NCI-H2107 treated with DMSO at 0.1 percent for 48 hours (cell line): ENCODE results near the gene ZNF562.
"Not testable (repeated sequence)": the region's sequence is repeated elsewhere in the genome, so short reads cannot be mapped to it uniquely, and the experiment has no call there.

Experiments used
- DNase-seq: peaks from one replicate; lab custom pipeline; 2025; ENCODE audit not compliant: unreplicated experiment; lab: John Stamatoyannopoulos, UW

ZNF562 gene

DNA sequence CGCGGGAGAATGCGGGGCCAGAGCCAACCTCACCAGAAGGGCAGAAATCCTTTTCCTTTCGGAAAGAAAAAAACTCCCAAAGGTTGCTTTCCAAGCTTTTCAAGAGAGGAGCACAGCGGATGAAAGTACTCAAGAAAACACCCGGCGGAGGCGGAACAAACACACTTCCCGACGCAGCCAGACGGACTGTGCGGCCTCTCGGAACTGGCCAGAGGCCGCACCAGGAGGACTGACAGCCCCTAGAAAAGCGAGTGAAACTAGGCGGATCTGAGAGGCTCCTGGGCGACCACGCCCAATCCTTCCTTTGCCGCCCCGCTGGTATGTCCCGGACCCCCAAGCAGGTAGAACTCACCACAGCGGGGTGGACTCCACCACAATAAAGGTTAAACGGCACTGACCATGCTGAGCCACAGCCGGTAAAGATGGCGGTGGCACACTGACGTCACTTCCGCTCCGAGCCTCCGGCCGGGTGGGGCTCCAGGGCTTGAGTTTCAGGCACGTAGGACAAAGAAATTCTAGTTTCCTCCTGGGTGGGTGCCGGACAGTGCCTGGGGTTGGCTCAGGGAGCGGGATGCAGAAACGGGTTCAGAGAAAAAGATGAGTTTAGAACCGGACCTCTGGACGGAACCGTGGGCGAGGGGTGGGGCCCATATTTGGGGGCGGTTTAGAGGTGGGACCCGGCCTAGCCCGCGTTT, at the start of gene ZNF562:
Gene ZNF562 (minus strand): TSS at position 438 of the 695 bp plus-strand sequence. CDS start 14,356 bp downstream, outside the sequence.
- DNase-seq = peak; percentile 66

DNA sequence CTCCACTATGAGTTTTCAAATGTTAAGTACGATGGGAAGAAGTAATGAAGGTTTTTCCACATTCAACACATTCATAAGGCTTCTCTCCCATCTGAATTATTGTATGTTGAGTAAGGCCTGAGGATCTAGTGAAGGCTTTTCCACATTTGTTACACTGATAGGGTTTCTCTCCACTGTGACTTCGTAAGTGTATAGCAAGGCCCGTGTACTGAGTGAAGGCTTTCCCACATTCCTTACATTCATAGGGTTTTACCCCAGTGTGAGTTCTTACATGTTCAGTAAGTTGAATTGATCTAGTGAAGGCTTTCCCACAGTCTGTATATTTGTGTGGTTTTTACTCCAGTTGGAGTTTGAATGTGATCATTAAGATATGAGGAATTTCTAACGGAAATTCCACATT, 49.3 kb upstream of the ZNF562 start:
- no peak for DNase-seq

DNA sequence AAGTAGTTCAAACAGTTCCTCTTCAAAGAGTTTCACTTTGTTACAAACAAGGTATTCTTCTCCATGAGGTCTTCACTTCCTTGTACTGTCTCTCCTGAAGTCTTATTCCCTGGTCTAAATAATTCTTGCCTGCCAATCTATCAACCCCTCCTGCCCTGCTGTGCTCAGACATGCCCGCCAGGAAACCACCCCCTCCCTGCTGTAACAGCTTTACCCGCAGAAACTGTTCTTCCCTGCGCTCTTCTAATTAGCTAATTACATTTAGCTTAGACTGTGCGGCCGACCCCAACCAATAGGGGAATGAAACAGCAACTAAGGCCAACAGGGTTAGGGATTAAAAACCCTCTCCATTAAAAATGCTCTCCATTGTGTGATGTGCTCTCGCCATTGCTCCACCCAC, 47.0 kb upstream of the ZNF562 start:
- DNase-seq = peak; percentile 0

DNA sequence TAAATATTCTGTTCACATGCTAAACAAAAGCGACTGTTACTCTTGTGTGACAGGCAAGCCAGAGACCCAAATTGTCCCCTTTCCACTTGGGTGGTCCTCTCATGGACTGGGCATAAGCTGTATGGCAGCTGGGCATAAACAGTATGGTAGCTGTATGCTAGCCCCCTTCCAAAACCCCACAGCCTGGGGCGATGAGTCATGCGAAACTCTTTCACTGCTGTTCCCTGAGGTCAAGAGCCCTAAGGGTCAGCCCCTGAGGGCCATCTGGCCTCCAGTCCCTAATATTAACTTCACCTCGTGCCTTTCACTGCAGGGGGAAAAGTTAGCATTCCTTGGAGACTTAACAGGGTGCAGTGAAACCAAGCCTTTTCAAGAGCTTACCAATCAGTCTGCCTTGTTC, 45.6 kb upstream of the ZNF562 start:
- DNase-seq = no peak

DNA sequence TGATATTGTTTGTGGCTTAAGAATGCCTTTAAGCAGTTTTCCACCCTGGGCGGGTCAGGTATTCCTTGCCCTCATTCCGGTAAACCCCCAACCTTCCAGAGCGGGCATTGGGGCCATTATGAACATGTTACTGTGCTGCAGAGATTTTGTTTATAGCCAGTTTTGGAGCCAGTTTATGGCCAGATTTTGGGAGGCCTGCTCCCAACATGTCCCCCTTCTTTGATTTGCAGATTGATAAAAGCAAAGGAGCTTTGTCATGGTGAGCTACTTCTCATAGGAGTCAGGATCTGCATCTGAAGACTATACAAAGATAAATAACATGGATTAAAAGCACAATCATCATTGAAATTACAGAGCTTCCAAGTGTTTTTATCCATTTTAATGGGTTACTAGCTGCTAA, 36.9 kb upstream of the ZNF562 start:
- no peak for DNase-seq

DNA sequence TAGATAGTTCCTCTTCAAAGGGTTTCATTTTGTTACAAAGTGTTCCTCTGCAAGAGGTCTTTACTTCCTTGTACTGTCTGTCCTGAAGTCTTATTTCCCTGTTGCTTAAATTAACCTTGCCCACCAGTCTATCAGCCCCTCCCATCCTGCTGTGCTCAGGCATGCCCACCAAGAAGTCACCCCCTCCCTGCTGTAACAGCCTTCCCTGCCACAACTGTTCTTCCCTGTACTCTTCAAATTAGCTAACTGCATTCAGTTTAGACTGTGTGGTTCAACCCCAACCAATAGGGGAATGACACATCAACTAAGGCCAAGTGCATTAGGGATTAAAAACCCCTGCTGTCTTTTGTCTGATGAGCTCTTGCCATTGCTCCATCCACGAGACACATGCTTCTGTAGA, 34.4 kb upstream of the ZNF562 start:
- no peak for DNase-seq

DNA sequence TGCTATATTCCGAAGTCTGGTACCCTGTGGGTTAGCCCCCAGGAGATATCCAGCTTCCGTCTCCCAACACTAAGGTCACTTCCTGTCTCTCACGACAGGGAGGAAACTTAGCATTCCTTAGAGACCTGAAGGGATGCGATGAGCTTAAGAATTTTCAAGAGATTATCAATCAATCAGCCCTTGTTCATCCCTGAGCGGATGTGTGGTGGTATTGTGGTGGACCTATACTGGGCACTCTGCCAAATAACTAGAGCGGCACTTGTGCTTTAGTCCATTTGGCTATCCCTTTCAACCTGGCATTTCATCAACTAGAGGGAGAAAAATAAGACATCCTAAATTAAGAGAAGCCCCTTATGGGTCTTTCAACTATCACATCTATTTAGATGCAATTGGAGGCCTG, 30.9 kb upstream of the ZNF562 start:
- DNase-seq = no peak

DNA sequence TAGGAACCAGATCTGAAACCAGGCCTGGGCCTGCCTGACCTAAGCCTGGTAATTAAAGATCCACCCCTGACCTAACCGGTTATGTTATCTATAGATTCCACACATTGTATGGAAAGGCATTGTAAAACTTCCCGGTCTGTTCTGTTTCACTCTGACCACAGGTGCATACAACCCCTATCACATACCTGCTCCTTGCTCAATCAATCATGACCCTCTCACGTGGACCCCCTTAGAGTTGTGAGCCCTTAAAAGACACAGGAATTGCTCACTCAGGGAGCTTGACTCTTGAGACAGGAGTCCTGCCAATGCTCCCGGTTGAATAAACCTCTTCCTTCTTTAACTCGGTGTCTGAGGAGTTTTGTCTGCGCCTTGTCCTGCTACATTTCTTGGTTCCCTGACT, 27.3 kb upstream of the ZNF562 start:
- no peak for DNase-seq

DNA sequence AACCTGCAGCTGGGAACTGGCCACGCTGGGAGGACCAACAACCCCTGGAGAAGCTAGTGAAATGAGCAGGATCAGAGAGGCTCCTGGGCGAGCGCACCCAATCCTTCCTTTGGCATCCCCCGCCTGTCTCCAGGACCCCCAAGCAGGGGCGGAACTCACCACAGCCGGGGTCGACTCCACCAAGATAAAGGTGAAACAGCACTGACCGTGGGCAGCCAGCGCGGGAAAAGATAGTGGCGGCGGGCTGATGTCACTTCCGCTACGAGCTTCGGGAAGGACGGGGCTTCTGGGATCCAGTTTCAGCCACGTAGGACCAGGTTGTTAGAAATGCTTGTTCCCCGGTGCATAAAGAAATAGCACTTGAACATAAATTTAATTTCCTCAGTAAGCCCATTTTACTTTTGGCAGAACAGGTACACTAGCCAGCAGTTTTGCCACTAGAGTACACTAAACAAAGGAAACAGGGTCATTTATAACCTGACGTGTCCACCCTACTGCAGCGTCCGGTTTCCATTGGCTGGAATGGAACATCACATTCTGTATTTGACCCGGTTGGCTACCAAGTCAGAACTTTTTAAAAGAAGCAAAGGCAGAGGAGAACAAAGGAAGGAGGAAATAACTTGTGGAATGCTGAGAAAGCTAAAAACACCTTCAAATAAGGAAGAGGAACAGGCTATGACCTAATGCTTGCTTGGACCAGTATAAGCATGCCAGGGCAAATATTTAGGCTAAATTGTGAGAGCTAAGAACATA, 25.5 kb upstream of the ZNF562 start:
- DNase-seq = no peak

DNA sequence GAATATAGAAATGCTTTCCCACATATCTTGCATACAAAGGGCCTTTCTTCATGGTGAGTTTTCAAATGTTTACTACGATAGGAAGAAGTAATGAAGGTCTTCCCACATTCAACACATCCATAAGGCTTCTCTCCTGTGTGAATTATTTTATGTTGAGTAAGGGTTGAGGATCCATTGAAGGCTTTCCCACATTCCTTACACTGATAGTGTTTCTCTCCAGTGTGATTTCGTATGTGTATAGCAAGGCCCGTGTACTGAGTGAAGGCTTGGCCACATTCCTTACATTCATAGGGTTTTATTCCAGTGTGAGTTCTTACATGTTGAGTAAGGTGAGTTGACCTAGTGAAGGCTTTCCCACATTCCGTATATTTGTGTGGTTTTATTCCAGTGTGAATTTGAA, 15.4 kb upstream of the ZNF562 start:
- not testable (repeated sequence) for DNase-seq

DNA sequence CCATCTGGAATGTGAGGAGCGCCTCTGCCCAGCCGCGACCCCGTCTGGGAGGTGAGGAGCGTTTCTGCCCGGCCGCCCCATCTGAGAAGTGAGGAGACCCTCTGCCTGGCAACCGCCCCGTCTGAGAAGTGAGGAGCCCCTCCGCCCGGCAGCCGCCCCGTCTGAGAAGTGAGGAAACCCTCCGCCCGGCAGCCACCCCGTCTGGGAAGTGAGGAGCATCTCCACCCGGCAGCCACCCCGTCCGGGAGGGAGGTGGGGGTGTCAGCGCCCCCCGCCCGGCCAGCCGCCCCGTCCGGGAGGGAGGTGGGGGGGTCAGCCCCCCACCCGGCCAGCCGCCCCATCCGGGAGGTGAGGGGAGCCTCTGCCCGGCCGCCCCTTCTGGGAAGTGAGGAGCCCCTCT, 5.1 kb upstream of the ZNF562 start:
- DNase-seq = not testable (repeated sequence)

DNA sequence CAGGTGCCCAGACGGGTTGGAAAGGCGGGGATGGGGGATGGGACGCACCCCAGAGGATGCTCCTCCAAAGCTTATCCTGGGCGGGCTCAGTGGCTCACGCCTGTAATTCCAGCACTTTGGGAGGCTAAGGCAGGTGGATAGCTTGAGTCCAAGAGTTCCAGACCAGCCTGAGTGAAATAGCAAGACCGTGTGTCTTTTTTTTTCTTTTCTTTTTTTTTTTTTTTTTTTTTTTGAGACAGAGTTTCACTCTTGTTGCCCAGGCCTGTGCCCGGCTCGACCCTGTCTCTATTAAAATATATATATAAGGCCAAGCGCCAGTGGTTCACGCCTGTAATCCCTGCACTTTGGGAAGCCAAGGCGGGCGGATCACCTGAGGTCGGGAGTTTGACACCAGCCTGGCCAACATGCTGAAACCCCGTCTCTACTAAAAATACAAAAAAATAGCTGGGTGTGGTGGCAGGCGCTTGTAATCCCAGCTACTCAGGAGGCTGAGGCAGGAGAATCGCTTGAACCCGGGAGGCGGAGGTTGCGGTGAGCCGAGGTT, 530 bp upstream of the ZNF562 start:
- not testable (repeated sequence) for DNase-seq

DNA sequence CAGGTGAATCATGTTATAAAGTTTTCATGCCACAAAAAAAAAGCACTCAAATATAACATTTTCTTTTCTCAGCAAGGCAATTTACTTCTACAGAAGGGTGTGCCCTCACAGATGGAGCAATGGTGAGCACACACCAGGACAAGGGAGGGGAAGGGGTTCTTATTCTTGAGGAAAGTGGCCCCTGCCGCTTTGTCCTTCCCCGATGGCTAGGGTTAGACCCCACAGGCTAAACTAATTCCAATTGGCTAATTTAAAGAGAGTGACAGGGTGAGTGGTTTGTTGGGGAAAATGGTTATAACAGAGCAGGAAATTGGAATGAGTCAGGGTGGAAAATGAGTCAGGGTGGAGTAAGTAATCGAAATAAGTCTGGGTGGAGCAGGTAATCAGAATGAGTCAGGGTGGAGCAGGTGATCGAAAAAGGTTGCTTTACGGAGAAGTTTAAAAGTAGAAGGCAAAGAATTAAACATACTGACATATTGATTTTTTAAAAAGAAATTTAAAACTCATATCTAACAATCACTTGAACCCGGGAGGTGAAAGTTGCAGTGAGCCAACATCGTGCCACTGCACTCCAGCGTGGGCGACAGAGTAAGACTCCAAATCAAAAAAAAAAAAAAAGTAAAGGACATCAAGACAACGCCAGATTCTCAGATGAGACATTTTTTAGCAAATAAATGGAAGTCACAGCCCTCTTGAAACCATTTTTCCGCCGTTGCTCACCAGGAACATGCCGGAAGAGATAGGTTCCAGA, 813 bp downstream of the ZNF562 start:
- DNase-seq = no peak

DNA sequence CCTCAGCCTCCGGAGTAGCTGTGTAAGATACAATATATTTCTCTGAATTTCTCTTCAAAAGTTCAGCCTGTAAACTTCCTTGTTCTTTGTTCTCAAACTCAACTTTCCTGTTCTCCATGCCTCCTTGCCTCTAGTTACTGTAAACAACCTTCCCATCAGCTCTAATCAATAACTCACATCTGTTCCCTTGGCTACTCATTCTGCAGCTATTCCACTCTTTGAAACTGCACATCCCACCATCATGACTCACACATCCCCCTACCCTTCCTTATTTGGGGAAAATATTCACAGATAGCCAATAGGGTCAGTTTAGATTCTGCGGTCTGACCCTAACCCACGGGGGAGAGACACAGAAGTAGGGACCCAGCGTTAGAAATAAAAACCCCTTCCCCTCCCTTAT, 2.0 kb downstream of the ZNF562 start:
- no peak for DNase-seq

DNA sequence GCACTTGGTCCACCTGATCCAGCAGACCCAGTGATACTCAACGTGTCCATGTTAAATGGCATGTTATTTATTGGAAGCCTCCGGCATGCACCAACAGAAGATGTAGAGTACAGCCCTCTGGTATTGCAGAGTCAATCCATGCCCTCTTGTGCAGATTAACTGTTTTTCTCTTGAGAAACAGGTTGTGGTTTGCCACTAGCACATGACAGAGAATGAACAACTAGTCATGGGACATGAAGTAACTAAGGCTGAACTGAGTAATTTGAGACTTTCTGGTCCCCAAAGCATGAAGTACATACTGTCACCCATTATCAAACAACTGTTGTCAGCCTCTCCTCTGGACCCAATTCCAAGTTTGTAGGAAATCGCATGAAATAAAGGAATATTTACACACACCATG, 3.2 kb downstream of the ZNF562 start:
- DNase-seq = no peak

DNA sequence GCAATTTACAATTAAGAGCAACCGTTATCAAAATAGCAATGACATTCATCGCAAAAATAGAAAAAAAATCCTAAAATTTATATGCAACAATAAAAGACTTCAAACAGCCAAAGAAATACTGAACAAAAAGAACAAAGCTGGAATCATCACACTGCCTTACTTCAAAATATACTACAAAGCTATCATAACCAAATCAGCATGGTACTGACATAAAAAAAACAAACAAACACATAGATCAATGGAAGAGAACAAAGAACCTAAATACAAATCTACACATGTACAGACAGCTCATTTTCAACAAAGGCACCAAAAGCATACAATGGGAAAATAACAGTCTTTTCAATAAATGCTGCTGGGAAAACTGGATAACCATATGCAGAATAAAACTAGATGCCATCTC, 6.4 kb downstream of the ZNF562 start:
- no peak for DNase-seq

DNA sequence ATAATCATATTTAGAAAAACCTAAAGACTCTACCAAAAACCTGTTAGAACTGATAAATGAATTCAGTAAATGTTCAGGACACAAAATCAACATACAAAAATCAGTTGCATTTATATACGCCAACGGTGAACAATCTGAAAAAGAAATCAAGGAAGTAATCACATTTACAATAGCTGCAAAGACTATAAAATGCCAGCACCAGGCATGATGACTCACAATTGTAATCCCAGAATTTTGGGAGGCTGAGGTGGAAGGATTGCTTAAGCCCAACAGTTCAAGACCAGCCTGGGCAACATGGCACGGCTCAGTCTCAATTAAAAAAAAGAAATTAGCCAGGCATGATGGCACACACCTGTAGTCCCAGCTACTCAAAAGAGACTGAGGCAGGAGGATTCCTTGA, 7.0 kb downstream of the ZNF562 start:
- no peak for DNase-seq

DNA sequence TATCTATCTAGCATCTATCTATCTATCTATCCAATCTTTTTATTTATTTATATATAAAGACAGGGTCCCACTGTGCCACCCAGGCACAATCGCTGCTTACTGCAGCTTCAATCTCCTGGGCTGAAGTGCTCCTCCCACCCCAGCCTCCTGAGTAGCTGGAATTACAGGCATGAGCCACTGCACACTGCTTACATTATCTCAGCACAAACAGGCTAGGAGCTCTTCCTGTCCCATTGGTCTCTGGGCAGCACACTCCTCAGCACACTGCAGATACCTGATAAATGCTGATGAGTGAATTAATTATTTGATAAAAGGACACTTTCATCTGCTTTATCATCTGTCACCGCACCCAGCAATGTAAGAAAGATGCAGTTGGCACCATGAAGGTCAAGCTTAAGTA, 16.1 kb downstream of the ZNF562 start:
- DNase-seq = no peak

DNA sequence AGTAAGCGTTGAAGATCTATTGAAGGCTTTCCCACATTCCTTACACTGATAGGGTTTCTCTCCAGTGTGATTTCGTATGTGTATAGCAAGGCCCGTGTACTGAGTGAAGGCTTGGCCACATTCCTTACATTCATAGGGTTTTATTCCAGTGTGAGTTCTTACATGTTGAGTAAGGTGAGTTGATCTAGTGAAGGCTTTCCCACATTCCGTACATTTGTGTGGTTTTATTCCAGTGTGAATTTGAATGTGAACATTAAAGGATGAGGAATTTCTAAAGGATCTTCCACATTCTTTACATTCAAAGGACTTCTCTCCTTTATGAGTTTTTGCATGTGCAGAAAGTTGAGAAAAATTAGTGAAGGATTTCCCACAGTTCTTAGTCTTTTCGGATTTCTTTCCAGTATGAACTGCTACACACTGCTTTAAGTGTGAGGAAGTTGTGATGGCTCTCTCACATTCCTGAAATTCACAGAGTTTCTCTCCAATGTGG, 21.8 kb downstream of the ZNF562 start:
- not testable (repeated sequence) for DNase-seq

DNA sequence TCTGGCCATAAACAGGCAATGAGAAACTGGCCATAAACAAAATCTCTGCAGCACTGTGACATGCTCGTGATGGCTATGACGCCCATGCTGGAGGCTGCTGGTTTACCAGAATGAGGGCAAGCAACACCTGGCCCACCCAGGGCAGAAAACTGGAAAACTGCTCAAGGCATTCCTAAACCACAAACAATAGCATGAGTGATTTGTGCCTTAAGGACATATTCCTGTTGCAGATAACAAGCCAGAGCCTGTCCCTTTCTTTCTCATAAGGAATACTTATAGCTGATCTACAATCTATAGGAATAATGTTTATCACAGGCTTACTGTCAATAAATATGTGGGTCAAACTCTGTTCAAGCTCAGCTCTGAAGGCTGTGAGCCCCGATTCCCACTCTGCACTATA, 23.4 kb downstream of the ZNF562 start:
- not testable (repeated sequence) for DNase-seq

DNA sequence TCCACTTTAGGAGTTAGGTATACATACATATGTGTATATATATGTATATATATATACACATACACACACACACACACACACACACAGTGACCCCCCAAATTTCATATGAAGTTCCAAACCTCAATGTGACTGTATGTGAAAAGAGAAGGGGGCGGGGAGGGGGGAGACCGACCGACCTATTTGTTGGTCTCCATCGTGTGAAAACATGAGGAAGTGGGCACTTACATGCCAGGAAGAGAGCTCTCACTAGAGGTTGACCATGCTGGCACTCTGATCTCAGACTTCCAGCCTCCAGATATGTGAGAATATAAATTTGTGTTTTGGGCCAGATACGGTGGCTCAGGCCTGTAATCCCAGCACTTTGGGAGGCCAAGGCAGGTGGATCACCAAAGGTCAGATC, 24.6 kb downstream of the ZNF562 start:
- DNase-seq = no peak

DNA sequence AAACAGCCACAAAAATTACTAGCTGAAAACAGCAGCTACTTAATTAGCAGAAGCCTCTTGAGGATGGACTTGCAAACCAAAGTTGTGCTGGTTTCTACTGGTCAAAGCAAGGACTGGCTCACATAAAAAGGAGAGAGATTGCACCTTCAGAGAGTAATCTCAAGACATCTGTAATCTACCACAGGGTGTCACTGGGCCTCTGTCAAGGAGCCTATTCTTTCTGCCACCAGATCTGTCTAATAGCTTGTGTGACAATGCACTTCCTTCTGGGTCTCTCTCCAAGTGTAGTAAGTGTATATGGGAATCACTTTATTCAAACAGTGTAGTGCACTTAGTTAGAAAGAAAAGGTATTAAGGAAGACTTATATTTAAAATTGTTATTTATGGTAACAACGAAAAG, 29.4 kb downstream of the ZNF562 start:
- DNase-seq = no peak
